ENCODE results near the gene N4BP3. TPM values are rescaled to one million over a fixed set of nuclear protein-coding genes. Genes with fewer than 3 reads are reported as not detected.
A peak's percentile ranks its signal among the peaks of the same experiment; 100 is the strongest.

N4BP3 gene
- total RNA-seq, 3 donors from 2014 or later: 0.82 to 4.0 (median 1.7) TPM

- Histone ChIP-seq H3K4me3 (no peak overlapping the region), H3K36me3 (ENCODE audit: low read depth) (peaks cover 8% of the 10 kb centered on the region), H3K4me1 (ENCODE audit: low read depth) (peaks cover 14% of the 10 kb centered on the region), H3K9me3 (no peaks in the 10 kb centered on the region)
- TF ChIP-seq CTCF (IDR thresholded peaks at IDR 0.05): no peak
- no peak for ATAC-seq
- intact Hi-C loops (cut with DNase I, micrococcal nuclease): no loop called here
- DNase-seq: no peak
Observed at GRCh38 chr5:178149199-178149932, 36.0 kb downstream of the N4BP3 start.

- H3K9me3 ChIP-seq: no peaks in the 10 kb centered on the region
- DNase-seq (no peak), ATAC-seq (no peak)
- TF ChIP-seq CTCF (IDR thresholded peaks at IDR 0.05): no peak
- H3K4me3 ChIP-seq: no peak overlapping the region
- H3K4me1 ChIP-seq (ENCODE audit: low read depth): peaks cover 15% of the 10 kb centered on the region
- H3K36me3 ChIP-seq (ENCODE audit: low read depth): peaks cover 8% of the 10 kb centered on the region
- intact Hi-C loops (cut with DNase I, micrococcal nuclease): no loop called here
Observed at GRCh38 chr5:178150977-178151734, 37.8 kb downstream of the N4BP3 start.

GRCh38 chr5:178152491-178153444 is 39.4 kb downstream of the N4BP3 start:
- Histone ChIP-seq H3K4me3 (peak overlapping the region; percentile 47), H3K9me3 (no peaks in the 10 kb centered on the region), H3K36me3 (ENCODE audit: low read depth) (peaks cover 8% of the 10 kb centered on the region), H3K4me1 (ENCODE audit: low read depth) (peaks cover 15% of the 10 kb centered on the region)
- ATAC-seq (no peak), DNase-seq (no peak)
- TF ChIP-seq CTCF (IDR thresholded peaks at IDR 0.05): no peak
- intact Hi-C loops (cut with DNase I, micrococcal nuclease): no loop called here

- intact Hi-C loops (cut with DNase I, micrococcal nuclease): no loop called here
- H3K36me3 ChIP-seq (ENCODE audit: low read depth): peaks cover 5% of the 10 kb centered on the region
Observed at GRCh38 chr5:178153530-178154340, 40.4 kb downstream of the N4BP3 start, which contains the start of gene NHP2. TSS of gene NHP2 (minus strand) at chr5:178153885. CDS start at chr5:178153817, 68 bp downstream.

More at GRCh38 chr5:178153530-178154340, 40.4 kb downstream of the N4BP3 start, which contains the start of gene NHP2:
- DNase-seq (peak; percentile 99), ATAC-seq (peak; percentile 99)
- Histone ChIP-seq H3K4me1 (ENCODE audit: low read depth) (peaks cover 15% of the 10 kb centered on the region), H3K9me3 (no peaks in the 10 kb centered on the region), H3K4me3 (peak within 1 kb of the TSS; percentile 47)
- TF ChIP-seq CTCF (IDR thresholded peaks at IDR 0.05): no peak

All from mucosa of descending colon (tissue), 3 donors.